Heart left ventricle (tissue), 16 donors: Measurements from ENCODE around the gene IPP. TPM values are rescaled to one million over a fixed set of nuclear protein-coding genes. Genes with fewer than 3 reads are reported as not detected.
"Not testable (repeated sequence)": the region's sequence is repeated elsewhere in the genome, so short reads cannot be mapped to it uniquely, and the experiment has no call there.

ENCODE experiments used
- ATAC-seq, 4 donors: fragments of 200-7000 bp; cut with Tn5 transposase; one replicate each; pipeline ENCODE4 v1.9.1; 2020 to 2022; ENCODE audit warnings: moderate library complexity in 4 of 4, mild to moderate bottlenecking in 3 of 4, moderate number of reproducible peaks in 1 of 4
- DNase-seq, 5 donors: peaks; one replicate each; pipeline ENCODE4 v3.0.0-alpha.2; 2020
- H3K27ac ChIP-seq, 12 donors: fragments of 200-600 bp; sonication (generic) in 4 of 12; one replicate each; pipeline versions ENCODE4 v1.5.0 to v1.8.0; 2016 to 2022; ENCODE audit warnings: mild to moderate bottlenecking in 2 of 12
- H3K27me3 ChIP-seq, 9 donors: fragments of 200-600 bp; sonication (generic) in 2 of 9; one replicate each; pipeline versions ENCODE4 v1.5.1 to v1.8.0; 2016 to 2022; ENCODE audit warnings: mild to moderate bottlenecking in 3 of 9
- H3K36me3 ChIP-seq, 9 donors: fragments of 200-600 bp; sonication (generic) in 2 of 9; one replicate each; pipeline versions ENCODE4 v1.5.0 to v1.8.0; 2018 to 2022; ENCODE audit warnings: mild to moderate bottlenecking in 2 of 9
- H3K4me1 ChIP-seq, 12 donors: fragments of 200-600 bp; sonication (generic) in 4 of 12; one replicate each; pipeline versions ENCODE4 v1.5.0 to v1.8.0; 2016 to 2022; ENCODE audit warnings: mild to moderate bottlenecking in 3 of 12
- H3K4me3 ChIP-seq, 12 donors: fragments of 200-600 bp; sonication (generic) in 4 of 12; one replicate each; pipeline versions ENCODE4 v1.5.0 to v1.8.0; 2017 to 2022; ENCODE audit warnings: mild to moderate bottlenecking in 9 of 12, moderate library complexity in 4 of 12
- H3K9me3 ChIP-seq, 12 donors: fragments of 200-600 bp; sonication (generic) in 4 of 12; one replicate each; pipeline versions ENCODE4 v1.5.0 to v1.8.0; 2016 to 2022; ENCODE audit warnings: mild to moderate bottlenecking in 1 of 12
- CTCF ChIP-seq, 12 donors: fragments of 200-600 bp; sonication (generic) in 4 of 12; IDR thresholded peaks; one replicate each; pipeline versions ENCODE4 v1.5.0 to v1.8.0; 2018 to 2022; ENCODE audit warnings: antibody characterized with exemption in 12 of 12, mild to moderate bottlenecking in 5 of 12
- POLR2A ChIP-seq, 2 donors: fragments of 450-650 bp; IDR thresholded peaks; one replicate each; pipeline ENCODE4 v1.6.1; 2017; ENCODE audit warnings: antibody characterized with exemption in 2 of 2, mild to moderate bottlenecking in 2 of 2, moderate library complexity in 2 of 2
- WGBS, 4 donors: extraction: QIAGEN DNeasy Blood & Tissue Kit in 2 of 4; methylation state at CpG; one replicate each; pipeline versions ENCODE4 v1.1.5 to v1.1.7; 2013 to 2018; 5-methylcytosine and 5-hydroxymethylcytosine counted together
- intact Hi-C, 10 donors: fragments of 100-400 bp; cut with DNase I; formaldehyde crosslinking; loops; one replicate each; pipeline versions ENCODE4 v1.11.1 to v1.14.2; 2022
- polyA plus RNA-seq, 2 donors: library from polyadenylated mRNA; stranded (reverse); fragments of 200-250 nt; gene quantifications; one replicate each; pipeline ENCODE4 v1.2.3, GENCODE V29; 2013
- total RNA-seq, 9 donors: library from RNA; depleted of rRNA in 2 of 9; stranded (reverse); fragments of >200 nt in 2 of 9; fragmentation: NEBNext Ultra II Directional in 3 of 9; extraction: Animal tissue kit (Norgen Biotek cat#: 25700) in 3 of 9; gene quantifications; one replicate each; pipeline versions ENCODE4 v1.1.0 to v1.2.4, GENCODE V29; 2016 to 2023
- donor health status: ischemic (EF 13 %, LVEDD 7.1; RV severe dilation, severe dysfunction).
- donor health status: healthy with polysubstance abuse.
- donor health status: DM: no; HTN: yes; CAD: no.
- donor health status: DM: no; HTN: no; CAD: no.
- donor health status: ischemic (EF 25% LVEDD 6.9; RV normal size, moderate dysfunction).
- donor health status: ischemic (EF 25% LVEDD 5.7; RV mildly dilated, moderate dysfunction).
- donor health status: healthy.
- donor health status: DM: yes; HTN: yes; CAD: no.
- donor health status: ischemic (EF 35%, LVEDD 5.7; RV mildly dilated, moderate dysfunction).
- donor health status: nonischemic (EF 11% LVEDD 7.7; RV severe dilation, severe dysfunction).
- donor health status: DM: yes; HTN: yes; CAD: no.
- donor health status: PGD.
- donor health status: ischemic (EF 29% LVEDD 5.4; RV normal size, mild dysfunction).
- donor health status: nonischemic (EF 23%, LVEDD 6.1; RV moderate dilation, normal function).

Gene IPP
- total and polyA plus RNA-seq, 11 donors, result 3.6 to 24.7 (median 9.9) TPM

- TF ChIP-seq CTCF (IDR thresholded peaks at IDR 0.05) (no peak), POLR2A (IDR thresholded peaks at IDR 0.05) (no peak)
- no peaks in the 10 kb centered on the region for H3K27me3 ChIP-seq
- ATAC-seq, result no peak
- no peak overlapping the region for H3K27ac ChIP-seq
- H3K9me3 ChIP-seq, result no peaks in the 10 kb centered on the region
- WGBS, 4 donors, result 78 to 100% (median 86%) methylated on average over 1 of the region's 1 CpG
- H3K4me3 ChIP-seq, result no peak overlapping the region
- H3K36me3 ChIP-seq, result peaks cover 0 to 39% (median 6%) of the 10 kb centered on the region in 9 donors
- DNase-seq, result no peak
- H3K4me1 ChIP-seq, result peaks cover 0 to 12% (median 0%) of the 10 kb centered on the region in 12 donors
- intact Hi-C loops, result no loop called here
Observed at GRCh38 chr1:45721207-45721606, 29.2 kb downstream of the IPP start.

GRCh38 chr1:45718289-45718688 lies 32.2 kb downstream of the IPP start:
- intact Hi-C loops, result no loop called here
- peaks cover 0 to 9% (median 0%) of the 10 kb centered on the region in 12 donors for H3K4me1 ChIP-seq
- DNase-seq (no peak), ATAC-seq (no peak)
- 93 to 100% (median 96%) methylated on average over 1 of the region's 1 CpG for WGBS, 4 donors
- H3K9me3 ChIP-seq, result no peaks in the 10 kb centered on the region
- no peak overlapping the region for H3K27ac ChIP-seq
- no peak for TF ChIP-seq POLR2A (IDR thresholded peaks at IDR 0.05)
- no peak for TF ChIP-seq CTCF (IDR thresholded peaks at IDR 0.05)
- no peak overlapping the region for H3K4me3 ChIP-seq
- no peaks in the 10 kb centered on the region for H3K27me3 ChIP-seq
- peaks cover 0 to 65% (median 18%) of the 10 kb centered on the region in 9 donors for H3K36me3 ChIP-seq

- ATAC-seq, intact Hi-C loops, H3K27me3 ChIP-seq, H3K4me3 ChIP-seq, H3K9me3 ChIP-seq, H3K27ac ChIP-seq, DNase-seq, H3K4me1 ChIP-seq: not testable (repeated sequence)
- H3K36me3 ChIP-seq, result peaks cover 0 to 73% (median 18%) of the 10 kb centered on the region in 9 donors
- WGBS, 4 donors, result 81 to 89% (median 87%) methylated on average over 8 of the region's 8 CpGs
Observed at GRCh38 chr1:45717386-45717785, 33.1 kb downstream of the IPP start.

GRCh38 chr1:45716700-45717099 lies 33.8 kb downstream of the IPP start:
- no peaks in the 10 kb centered on the region for H3K9me3 ChIP-seq
- H3K4me1 ChIP-seq, result no peaks in the 10 kb centered on the region
- H3K36me3 ChIP-seq, result peaks cover 0 to 75% (median 23%) of the 10 kb centered on the region in 9 donors
- ATAC-seq, result no peak
- intact Hi-C loops, result no loop called here
- TF ChIP-seq POLR2A (IDR thresholded peaks at IDR 0.05) (no peak), CTCF (IDR thresholded peaks at IDR 0.05) (no peak)
- no peak overlapping the region for H3K4me3 ChIP-seq
- 90 to 92% (median 91%) methylated on average over 3 of the region's 3 CpGs for WGBS, 4 donors
- H3K27me3 ChIP-seq, result no peaks in the 10 kb centered on the region
- no peak for DNase-seq
- H3K27ac ChIP-seq, result no peak overlapping the region

GRCh38 chr1:45713711-45714110 lies 36.7 kb downstream of the IPP start:
- H3K4me1 ChIP-seq, result no peaks in the 10 kb centered on the region
- ATAC-seq, result no peak
- H3K27me3 ChIP-seq, result no peaks in the 10 kb centered on the region
- TF ChIP-seq POLR2A (IDR thresholded peaks at IDR 0.05) (no peak), CTCF (IDR thresholded peaks at IDR 0.05) (no peak)
- no peak for DNase-seq
- peaks cover 0 to 81% (median 32%) of the 10 kb centered on the region in 9 donors for H3K36me3 ChIP-seq
- intact Hi-C loops, result no loop called here
- H3K4me3 ChIP-seq, result no peak overlapping the region
- 90 to 98% (median 92%) methylated on average over 3 of the region's 3 CpGs for WGBS, 4 donors
- H3K9me3 ChIP-seq, result peaks cover 0 to under 1% (median 0%) of the 10 kb centered on the region in 12 donors
- no peak overlapping the region for H3K27ac ChIP-seq
